Type B pancreatic cell (in vitro differentiated cells): ENCODE data around the gene ODF2. TPM values are rescaled to one million over a fixed set of nuclear protein-coding genes. Genes with fewer than 3 reads are reported as not detected.
A peak's percentile ranks its signal among the peaks of the same experiment; 100 is the strongest.
"Not testable (repeated sequence)": the region's sequence is repeated elsewhere in the genome, so short reads cannot be mapped to it uniquely, and the experiment has no call there.

Experiments
- DNase-seq: peaks from one replicate; pipeline ENCODE4 v3.0.0; 2021; ENCODE audit warnings: mixed read lengths; ENCODE audit not compliant: unreplicated experiment; ENCODE audit errors: extremely low spot score
- H3K27ac Mint-ChIP-seq: 2 replicates; pipeline ENCODE4 v1.8.0; 2021; ENCODE audit warnings: mild to moderate bottlenecking, mixed read lengths
- H3K27me3 Mint-ChIP-seq: 2 replicates; pipeline ENCODE4 v1.8.0; 2021; ENCODE audit warnings: mixed read lengths
- H3K36me3 Mint-ChIP-seq: 2 replicates; pipeline ENCODE4 v1.8.0; 2021; ENCODE audit warnings: mixed read lengths
- H3K4me1 Mint-ChIP-seq: one replicate; pipeline ENCODE4 v1.8.0; 2021; ENCODE audit warnings: mixed read lengths; ENCODE audit not compliant: unreplicated experiment
- H3K4me3 Mint-ChIP-seq: 2 replicates; pipeline ENCODE4 v1.8.0; 2021; ENCODE audit warnings: mild to moderate bottlenecking, mixed read lengths
- H3K9me3 Mint-ChIP-seq: 2 replicates; pipeline ENCODE4 v1.8.0; 2021; ENCODE audit warnings: mixed read lengths
- total RNA-seq: library from RNA; stranded (reverse); gene quantifications from 2 replicates; pipeline ENCODE4 v1.2.1, GENCODE V29; 2021; ENCODE audit warnings: low replicate concordance
- TF ChIP-seq, protein P1 (sequence below): fragments of 200-600 bp; sonication (generic); conservative IDR thresholded peaks from 2 replicates; pipeline ENCODE4 v1.5.0; 2021; ENCODE audit warnings: antibody characterized with exemption, mild to moderate bottlenecking

Gene ODF2
- total RNA-seq, 1 donor from 2014 or later = 59.1 TPM

DNA sequence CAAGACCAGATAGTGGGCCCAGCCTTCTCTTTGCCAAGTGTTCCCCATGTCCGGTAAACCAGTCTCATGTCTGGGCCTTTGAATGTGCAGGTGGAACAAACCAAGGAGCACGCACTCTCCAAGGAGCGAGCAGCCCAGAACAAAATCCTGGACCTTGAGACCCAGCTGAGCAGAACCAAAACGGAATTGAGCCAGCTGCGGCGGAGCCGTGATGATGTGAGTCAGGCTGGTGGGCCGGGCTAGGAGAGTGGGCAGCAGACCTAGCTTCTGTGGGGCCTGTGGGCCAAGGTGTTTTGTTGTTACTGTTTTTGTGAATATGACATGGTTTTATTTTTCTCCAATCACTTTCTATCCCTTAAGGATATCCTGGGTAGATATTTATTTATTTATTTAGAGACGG, 43.1 kb downstream of the ODF2 start:
- peaks cover 5% of the 10 kb centered on the region for H3K36me3 Mint-ChIP-seq
- H3K4me1 Mint-ChIP-seq = peaks cover 2% of the 10 kb centered on the region
- TF ChIP-seq, protein P1, sequence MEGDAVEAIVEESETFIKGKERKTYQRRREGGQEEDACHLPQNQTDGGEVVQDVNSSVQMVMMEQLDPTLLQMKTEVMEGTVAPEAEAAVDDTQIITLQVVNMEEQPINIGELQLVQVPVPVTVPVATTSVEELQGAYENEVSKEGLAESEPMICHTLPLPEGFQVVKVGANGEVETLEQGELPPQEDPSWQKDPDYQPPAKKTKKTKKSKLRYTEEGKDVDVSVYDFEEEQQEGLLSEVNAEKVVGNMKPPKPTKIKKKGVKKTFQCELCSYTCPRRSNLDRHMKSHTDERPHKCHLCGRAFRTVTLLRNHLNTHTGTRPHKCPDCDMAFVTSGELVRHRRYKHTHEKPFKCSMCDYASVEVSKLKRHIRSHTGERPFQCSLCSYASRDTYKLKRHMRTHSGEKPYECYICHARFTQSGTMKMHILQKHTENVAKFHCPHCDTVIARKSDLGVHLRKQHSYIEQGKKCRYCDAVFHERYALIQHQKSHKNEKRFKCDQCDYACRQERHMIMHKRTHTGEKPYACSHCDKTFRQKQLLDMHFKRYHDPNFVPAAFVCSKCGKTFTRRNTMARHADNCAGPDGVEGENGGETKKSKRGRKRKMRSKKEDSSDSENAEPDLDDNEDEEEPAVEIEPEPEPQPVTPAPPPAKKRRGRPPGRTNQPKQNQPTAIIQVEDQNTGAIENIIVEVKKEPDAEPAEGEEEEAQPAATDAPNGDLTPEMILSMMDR = no peak

DNA sequence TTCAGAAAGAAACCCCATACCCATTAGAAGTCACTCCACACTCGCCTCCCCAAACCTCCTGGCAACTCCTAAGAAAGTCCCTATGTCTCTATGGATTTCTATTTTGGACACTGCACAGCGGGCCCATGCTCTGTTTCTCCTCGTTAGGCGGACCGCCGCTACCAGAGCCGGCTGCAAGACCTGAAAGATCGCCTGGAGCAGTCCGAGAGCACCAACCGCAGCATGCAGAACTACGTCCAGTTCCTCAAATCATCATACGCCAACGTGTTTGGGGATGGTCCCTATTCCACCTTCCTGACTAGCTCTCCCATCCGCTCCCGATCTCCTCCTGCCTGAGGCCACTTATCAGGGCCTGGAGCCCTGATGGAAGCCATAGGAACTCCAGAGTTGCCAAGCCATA, 44.1 kb downstream of the ODF2 start:
- H3K27ac Mint-ChIP-seq = no peak overlapping the region
- H3K27me3 Mint-ChIP-seq = no peaks in the 10 kb centered on the region
- H3K36me3 Mint-ChIP-seq = peaks cover 5% of the 10 kb centered on the region
- TF ChIP-seq, protein P1 = no peak
- no peak for DNase-seq
- peaks cover 3% of the 10 kb centered on the region for H3K4me1 Mint-ChIP-seq
- no peaks in the 10 kb centered on the region for H3K9me3 Mint-ChIP-seq
- no peak overlapping the region for H3K4me3 Mint-ChIP-seq

More for the DNA sequence above, 43.1 kb downstream of the ODF2 start:
- DNase-seq = no peak
- Mint-ChIP-seq H3K9me3 (no peaks in the 10 kb centered on the region), H3K4me3 (no peak overlapping the region), H3K27ac (no peak overlapping the region), H3K27me3 (no peaks in the 10 kb centered on the region)

DNA sequence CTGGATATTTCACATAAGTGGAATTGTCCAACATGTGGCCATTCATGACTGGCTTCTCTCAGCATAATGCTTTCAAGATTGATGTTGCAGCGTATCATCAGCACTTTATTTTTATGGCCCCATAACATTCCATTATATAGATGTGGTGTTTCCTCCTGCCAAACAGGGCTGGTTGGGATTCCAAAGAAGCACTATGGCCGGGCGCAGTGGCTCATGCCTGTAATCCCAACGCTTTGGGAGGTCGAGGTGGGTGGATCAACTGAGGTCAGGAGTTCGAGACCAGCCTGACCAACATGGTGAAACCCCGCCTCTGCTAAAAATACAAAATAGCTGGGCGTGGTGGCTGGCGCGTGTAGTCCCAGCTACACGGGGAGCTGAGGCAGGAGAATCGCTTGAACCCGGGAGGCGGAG, 47.6 kb downstream of the ODF2 start:
- H3K9me3 Mint-ChIP-seq, H3K27me3 Mint-ChIP-seq, DNase-seq, H3K4me1 Mint-ChIP-seq, H3K36me3 Mint-ChIP-seq: not testable (repeated sequence)
- peak overlapping the region; percentile 98 for H3K27ac Mint-ChIP-seq
- H3K4me3 Mint-ChIP-seq = peak overlapping the region; percentile 96

DNA sequence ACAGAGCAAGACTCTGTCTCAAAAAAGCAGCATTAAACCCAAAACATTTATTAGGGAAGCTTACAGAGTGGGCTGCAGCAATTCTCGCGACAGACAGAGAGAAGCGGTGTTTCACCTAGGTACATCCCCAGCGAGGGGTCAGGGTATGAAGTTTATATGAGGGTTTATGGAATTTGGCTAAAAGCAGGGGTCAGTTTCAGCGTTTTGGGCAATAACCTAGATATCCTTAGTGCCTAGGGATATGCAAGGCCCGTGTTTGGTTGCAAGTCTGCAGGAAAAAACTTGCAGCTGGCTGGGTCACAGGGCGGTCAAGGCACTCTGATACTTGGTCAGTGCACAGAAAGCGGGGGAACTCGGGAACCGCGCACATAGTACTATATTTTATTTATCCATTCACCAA, 48.1 kb downstream of the ODF2 start:
- DNase-seq = no peak
- TF ChIP-seq, protein P1 = no peak
- no peaks in the 10 kb centered on the region for H3K9me3 Mint-ChIP-seq
- H3K4me1 Mint-ChIP-seq = peaks cover 8% of the 10 kb centered on the region
- H3K27me3 Mint-ChIP-seq = no peaks in the 10 kb centered on the region
- H3K36me3 Mint-ChIP-seq = no peaks in the 10 kb centered on the region
- peak overlapping the region; percentile 98 for H3K27ac Mint-ChIP-seq
- H3K4me3 Mint-ChIP-seq = peak overlapping the region; percentile 96

DNA sequence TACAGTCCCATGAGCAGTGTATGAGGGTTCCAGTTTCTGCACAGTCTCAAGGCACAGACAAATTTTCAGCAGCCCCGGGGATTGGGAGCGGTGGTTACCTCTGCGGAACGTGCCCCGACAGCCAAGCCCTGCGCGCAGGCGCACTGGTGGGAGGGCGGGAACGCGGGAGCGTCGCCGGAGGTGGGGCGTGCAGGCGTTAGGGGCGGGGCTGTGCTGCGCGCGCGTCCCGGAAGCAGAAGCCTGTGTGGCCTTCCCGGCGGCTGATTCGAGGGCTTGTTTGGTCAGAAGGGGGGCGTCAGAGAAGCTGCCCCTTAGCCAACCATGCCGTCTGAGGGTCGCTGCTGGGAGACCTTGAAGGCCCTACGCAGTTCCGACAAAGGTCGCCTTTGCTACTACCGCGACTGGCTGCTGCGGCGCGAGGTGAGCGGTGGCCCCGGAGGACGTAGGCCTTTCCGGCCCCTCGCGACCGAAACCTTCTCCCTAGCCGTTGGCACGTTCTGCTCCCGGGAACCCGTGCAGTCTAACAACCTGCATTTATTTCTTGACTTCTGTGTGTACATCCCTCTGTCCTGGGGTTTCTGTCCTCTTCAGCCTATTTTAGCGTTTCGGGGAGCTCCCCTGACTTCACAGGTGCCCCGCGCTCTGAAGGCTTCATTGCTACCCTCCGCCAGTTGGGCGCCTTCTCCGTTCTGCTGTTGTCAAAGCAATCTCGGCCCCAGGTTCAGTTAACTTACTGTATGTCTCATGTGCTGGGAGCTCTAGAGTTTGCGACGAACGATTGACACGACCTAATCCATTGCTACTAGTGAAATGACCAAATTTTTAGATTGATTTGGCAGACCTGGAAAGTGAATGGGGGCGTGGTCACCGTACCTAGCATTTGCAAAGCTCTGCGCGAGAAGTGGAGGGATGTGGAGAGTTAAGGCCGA, 48.9 kb downstream of the ODF2 start, which contains the start of gene GLE1:
Gene GLE1 (plus strand): TSS at position 235 of the 929 bp plus-strand sequence. CDS start 87 bp downstream, at position 322.
- Mint-ChIP-seq H3K9me3 (no peaks in the 10 kb centered on the region), H3K27ac (peak within 1 kb of the TSS; percentile 98), H3K36me3 (no peaks in the 10 kb centered on the region), H3K4me1 (peaks cover 8% of the 10 kb centered on the region), H3K27me3 (no peaks in the 10 kb centered on the region), H3K4me3 (peak within 1 kb of the TSS; percentile 96)
- TF ChIP-seq, protein P1 = no peak
- DNase-seq = peak; percentile 97

DNA sequence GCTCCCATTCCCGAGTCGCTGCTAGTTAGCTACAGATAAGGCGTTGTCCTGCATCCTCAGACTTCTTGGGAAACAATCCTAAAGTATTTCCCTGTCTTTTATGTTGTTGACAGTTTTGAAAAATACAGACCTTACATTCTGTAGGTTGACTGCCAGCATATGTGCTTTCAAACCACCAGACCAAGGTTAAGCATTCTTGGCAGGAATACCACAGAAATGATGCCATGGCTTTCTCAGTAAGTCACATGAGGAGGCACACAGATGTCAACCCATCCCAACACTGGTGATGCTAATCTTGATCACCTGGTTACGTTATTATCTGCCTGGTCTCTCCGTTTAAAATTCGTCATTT, 49.6 kb downstream of the ODF2 start:
- Mint-ChIP-seq H3K9me3 (no peaks in the 10 kb centered on the region), H3K4me1 (peaks cover 8% of the 10 kb centered on the region), H3K27ac (peak overlapping the region; percentile 98), H3K27me3 (no peaks in the 10 kb centered on the region), H3K36me3 (no peaks in the 10 kb centered on the region), H3K4me3 (peak overlapping the region; percentile 96)
- TF ChIP-seq, protein P1 = no peak
- no peak for DNase-seq

DNA sequence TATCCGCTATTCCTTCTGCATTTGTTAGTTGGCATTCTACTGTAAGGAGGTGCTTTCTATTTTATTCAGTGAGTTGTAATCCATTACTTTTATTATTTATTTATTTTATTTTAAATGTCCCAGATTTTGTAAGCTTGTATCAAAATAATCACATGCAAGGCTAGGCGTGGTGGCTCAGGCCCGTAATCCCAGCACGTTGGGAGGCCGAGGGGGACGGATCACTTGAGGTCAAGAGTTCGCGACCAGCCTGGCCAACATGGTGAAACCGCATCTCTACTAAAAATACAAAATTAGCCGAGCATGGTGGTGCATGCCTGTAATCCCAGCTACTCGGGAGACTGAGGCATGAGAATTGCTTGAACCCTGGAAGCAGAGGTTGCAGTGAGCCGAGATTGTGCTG, 50.1 kb downstream of the ODF2 start:
- not testable (repeated sequence) for H3K9me3 Mint-ChIP-seq

More for the DNA sequence above, 50.1 kb downstream of the ODF2 start:
- Mint-ChIP-seq H3K27ac (peak overlapping the region; percentile 98), H3K4me3 (peak overlapping the region; percentile 96)
- H3K27me3 Mint-ChIP-seq, H3K36me3 Mint-ChIP-seq, H3K4me1 Mint-ChIP-seq, DNase-seq: not testable (repeated sequence)
